PFSK-1 (cell line): Measurements from ENCODE around the gene ART4.

Experiments used
- POLR2AphosphoS5 ChIP-seq: IDR thresholded peaks from 2 replicates; pipeline ENCODE4 v1.6.1; 2012; ENCODE audit warnings: low read depth, mild to moderate bottlenecking, control low read depth, low read length, moderate library complexity
- SIN3A ChIP-seq: IDR thresholded peaks from 2 replicates; pipeline ENCODE4 v1.6.1; 2012; ENCODE audit warnings: mild to moderate bottlenecking, low read length, moderate library complexity, borderline replicate concordance; ENCODE audit not compliant: insufficient read depth
- TAF1 ChIP-seq: IDR thresholded peaks from 2 replicates; pipeline ENCODE4 v1.6.1; 2012; ENCODE audit warnings: low read length, control low read depth, borderline replicate concordance; ENCODE audit not compliant: insufficient read depth
- TF ChIP-seq, protein P1 (sequence below), 2 experiments: IDR thresholded peaks; 2 replicates each; pipeline versions ENCODE4 v1.6.1 to v1.8.0; 2011 to 2012; ENCODE audit warnings: low read depth in 2 of 2, low read length in 2 of 2, control low read depth in 1 of 2, inconsistent platforms in 1 of 2, mild to moderate bottlenecking in 1 of 2, moderate library complexity in 1 of 2; ENCODE audit not compliant: insufficient read depth in 1 of 2

DNA sequence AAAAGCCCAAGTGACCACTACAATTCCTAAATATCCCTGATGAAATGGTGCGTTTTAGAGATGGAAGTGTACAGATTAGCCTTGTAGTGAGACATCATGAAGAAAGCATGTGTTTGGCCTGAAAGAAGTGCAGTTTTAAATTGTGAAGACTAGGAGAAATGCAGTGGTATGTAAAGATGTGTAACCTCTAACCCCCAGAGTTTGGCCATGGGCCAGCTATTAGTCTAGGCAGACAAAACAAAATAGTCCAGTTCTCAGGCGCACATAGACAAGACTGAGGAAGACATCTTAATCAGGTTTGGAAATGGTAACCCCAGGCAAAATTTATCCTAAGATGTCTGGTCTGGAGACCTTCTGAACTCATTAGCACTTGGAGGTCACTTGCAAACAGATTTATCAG, 63.5 kb downstream of the ART4 start:
- TF ChIP-seq POLR2AphosphoS5: no peak
- no peak for TF ChIP-seq TAF1
- no peak for TF ChIP-seq SIN3A
- TF ChIP-seq, protein P1, sequence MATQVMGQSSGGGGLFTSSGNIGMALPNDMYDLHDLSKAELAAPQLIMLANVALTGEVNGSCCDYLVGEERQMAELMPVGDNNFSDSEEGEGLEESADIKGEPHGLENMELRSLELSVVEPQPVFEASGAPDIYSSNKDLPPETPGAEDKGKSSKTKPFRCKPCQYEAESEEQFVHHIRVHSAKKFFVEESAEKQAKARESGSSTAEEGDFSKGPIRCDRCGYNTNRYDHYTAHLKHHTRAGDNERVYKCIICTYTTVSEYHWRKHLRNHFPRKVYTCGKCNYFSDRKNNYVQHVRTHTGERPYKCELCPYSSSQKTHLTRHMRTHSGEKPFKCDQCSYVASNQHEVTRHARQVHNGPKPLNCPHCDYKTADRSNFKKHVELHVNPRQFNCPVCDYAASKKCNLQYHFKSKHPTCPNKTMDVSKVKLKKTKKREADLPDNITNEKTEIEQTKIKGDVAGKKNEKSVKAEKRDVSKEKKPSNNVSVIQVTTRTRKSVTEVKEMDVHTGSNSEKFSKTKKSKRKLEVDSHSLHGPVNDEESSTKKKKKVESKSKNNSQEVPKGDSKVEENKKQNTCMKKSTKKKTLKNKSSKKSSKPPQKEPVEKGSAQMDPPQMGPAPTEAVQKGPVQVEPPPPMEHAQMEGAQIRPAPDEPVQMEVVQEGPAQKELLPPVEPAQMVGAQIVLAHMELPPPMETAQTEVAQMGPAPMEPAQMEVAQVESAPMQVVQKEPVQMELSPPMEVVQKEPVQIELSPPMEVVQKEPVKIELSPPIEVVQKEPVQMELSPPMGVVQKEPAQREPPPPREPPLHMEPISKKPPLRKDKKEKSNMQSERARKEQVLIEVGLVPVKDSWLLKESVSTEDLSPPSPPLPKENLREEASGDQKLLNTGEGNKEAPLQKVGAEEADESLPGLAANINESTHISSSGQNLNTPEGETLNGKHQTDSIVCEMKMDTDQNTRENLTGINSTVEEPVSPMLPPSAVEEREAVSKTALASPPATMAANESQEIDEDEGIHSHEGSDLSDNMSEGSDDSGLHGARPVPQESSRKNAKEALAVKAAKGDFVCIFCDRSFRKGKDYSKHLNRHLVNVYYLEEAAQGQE (IDR thresholded peaks at IDR 0.05; ENCODE audit: insufficient read depth in 1 of 2, low read depth in 2 of 2, low read length in 2 of 2): no peak
